K562 (cell line): ENCODE data around the gene FOXN3. TPM values are rescaled to one million over a fixed set of nuclear protein-coding genes. Genes with fewer than 3 reads are reported as not detected.

Experiments used
- ATAC-seq: fragments of 200-7000 bp; cut with Tn5 transposase; 3 replicates; pipeline ENCODE4 v1.9.1; 2020; ENCODE audit warnings: moderate library complexity
- BruUV-seq: library from RNA; stranded (reverse); fragments of 400-500 nt; replicated peaks from 2 replicates; lab custom pipeline; 2021; lab: Mats Ljungman, UMichigan
- CTCF ChIA-PET: fragments of 300-600 bp; formaldehyde crosslinking; extraction: SDS; loops from one replicate; lab custom pipeline; 2021; ENCODE audit warnings: low intra/inter-chr PET ratio; lab: Yijun Ruan, JAX
- POLR2A ChIA-PET: fragments of 300-600, 350-650 bp; sonication (Branson Sonifier 250); formaldehyde crosslinking; extraction: SDS; loops from one replicate; lab custom pipeline; 2021; ENCODE audit warnings: antibody characterized with exemption, inconsistent platforms; lab: Yijun Ruan, JAX
- DNase-seq, 4 experiments: peaks; one replicate each; pipeline versions ENCODE4 v3.0.0 to v3.0.0-alpha.2; 2011 to 2018; ENCODE audit warnings: low spot score in 3 of 4, mixed read lengths in 3 of 4; ENCODE audit errors: extremely low read depth in 1 of 4
- FAIRE-seq: peaks from 2 replicates; lab custom pipeline; 2011; peaks lifted over from hg19 to GRCh38; lab: Jason Lieb, UNC
- H2AFZ ChIP-seq: 2 replicates; pipeline ENCODE4 v1.6.0; 2011; ENCODE audit warnings: low read depth, low read length, control low read depth, inconsistent platforms
- H3K27ac ChIP-seq: fragments of 200-600 bp; 3 replicates; pipeline ENCODE4 v1.8.0; 2011; ENCODE audit warnings: low read depth, mild to moderate bottlenecking, control low read depth, inconsistent platforms, low read length, moderate library complexity, mixed read lengths; ENCODE audit errors: extremely low read depth
- H3K27me3 ChIP-seq, 2 experiments: fragments of 300-600 bp in 1 of 2; 2 replicates in 1 of 2; 3 replicates in 1 of 2; pipeline versions ENCODE4 v1.6.0 to v1.8.0; 2011; ENCODE audit warnings: inconsistent platforms in 2 of 2, low read length in 2 of 2, mild to moderate bottlenecking in 1 of 2, mixed read lengths in 1 of 2, moderate library complexity in 1 of 2; ENCODE audit not compliant: control insufficient read depth in 2 of 2, insufficient read depth in 2 of 2
- H3K36me3 ChIP-seq: fragments of 300-600 bp; 3 replicates; pipeline ENCODE4 v1.8.0; 2011; ENCODE audit warnings: mild to moderate bottlenecking, low read length, inconsistent platforms; ENCODE audit not compliant: control insufficient read depth, insufficient read depth
- H3K4me1 ChIP-seq, 2 experiments: fragments of 200-600 bp in 1 of 2; replicated peaks in 1 of 2; 2 replicates in 1 of 2; 3 replicates in 1 of 2; pipeline versions ENCODE4 v1.5.1 to v1.8.0; 2011; ENCODE audit warnings: inconsistent platforms in 2 of 2, low read length in 2 of 2, mild to moderate bottlenecking in 1 of 2, mixed read lengths in 1 of 2, moderate library complexity in 1 of 2; ENCODE audit not compliant: control insufficient read depth in 2 of 2, insufficient read depth in 2 of 2
- H3K4me2 ChIP-seq: 2 replicates; pipeline ENCODE4 v1.6.1; 2011; ENCODE audit warnings: low read length, control low read depth, inconsistent platforms, mixed read lengths; ENCODE audit not compliant: insufficient read depth
- H3K4me3 ChIP-seq: fragments of 200-600 bp; sonication (generic), shearing (Covaris generic); 2 replicates; pipeline ENCODE4 v1.5.1; 2016; ENCODE audit warnings: control low read depth, inconsistent platforms
- H3K79me2 ChIP-seq: fragments of 200-600 bp; 3 replicates; pipeline ENCODE4 v1.8.0; 2011; ENCODE audit warnings: low read length, inconsistent platforms; ENCODE audit not compliant: control insufficient read depth, insufficient read depth
- H3K9ac ChIP-seq, 2 experiments: 2 replicates each; pipeline versions ENCODE4 v1.6.0 to v1.6.1; 2011; ENCODE audit warnings: low read depth in 2 of 2, low read length in 2 of 2, control low read depth in 1 of 2, inconsistent platforms in 1 of 2, mild to moderate bottlenecking in 1 of 2, mixed read lengths in 1 of 2; ENCODE audit not compliant: insufficient read depth in 1 of 2
- H3K9me1 ChIP-seq: one replicate; pipeline ENCODE4 v1.6.0; 2011; ENCODE audit warnings: inconsistent platforms, mild to moderate bottlenecking, low read length, moderate library complexity; ENCODE audit not compliant: control insufficient read depth, insufficient read depth
- H3K9me3 ChIP-seq: replicated peaks from 2 replicates; pipeline ENCODE4 v1.5.1; 2011; ENCODE audit warnings: low read depth, low read length, inconsistent platforms; ENCODE audit not compliant: control insufficient read depth, insufficient read depth
- H4K20me1 ChIP-seq: replicated peaks from 2 replicates; pipeline ENCODE4 v1.6.1; 2011; ENCODE audit warnings: low read length, inconsistent platforms, mixed read lengths; ENCODE audit not compliant: control insufficient read depth, insufficient read depth
- ATF4 ChIP-seq: fragments of 450-650 bp; formaldehyde crosslinking; IDR thresholded peaks from 2 replicates; pipeline ENCODE4 v1.4.0; 2022; ENCODE audit warnings: mild to moderate bottlenecking, moderate library complexity
- CTBP1 ChIP-seq: fragments of 450-650 bp; IDR thresholded peaks from 2 replicates; pipeline ENCODE4 v1.6.1; 2016; ENCODE audit warnings: borderline replicate concordance
- CTCFL ChIP-seq: IDR thresholded peaks from 2 replicates; pipeline ENCODE4 v1.6.1; 2011; ENCODE audit warnings: borderline replicate concordance, low read depth, mild to moderate bottlenecking, moderate library complexity, low read length; ENCODE audit not compliant: insufficient read depth, poor library complexity, severe bottlenecking
- DMBX1 ChIP-seq: fragments of 250-450 bp; sonication (Bioruptor Pico); IDR thresholded peaks from 2 replicates; pipeline ENCODE4 v1.8.0; 2022; ENCODE audit warnings: inconsistent platforms, mild to moderate bottlenecking, moderate library complexity, borderline replicate concordance
- HDAC1 ChIP-seq, 2 experiments: fragments of 450-650 bp; IDR thresholded peaks; 2 replicates each; pipeline ENCODE4 v1.6.1; 2016 to 2017; ENCODE audit warnings: inconsistent platforms in 1 of 2, mild to moderate bottlenecking in 1 of 2, moderate library complexity in 1 of 2
- MCM7 ChIP-seq, 2 experiments: fragments of 450-650 bp; IDR thresholded peaks; 2 replicates each; pipeline ENCODE4 v1.6.1; 2016 to 2018
- PATZ1 ChIP-seq: fragments of 250-450 bp; sonication (Bioruptor Pico); IDR thresholded peaks from 2 replicates; pipeline ENCODE4 v1.5.0; 2020; ENCODE audit warnings: mild to moderate bottlenecking, borderline replicate concordance
- RNF219 ChIP-seq: fragments of 250-450 bp; sonication (Bioruptor Pico); IDR thresholded peaks from 2 replicates; pipeline ENCODE4 v1.5.0; 2022; ENCODE audit warnings: mild to moderate bottlenecking
- ZFP91 ChIP-seq: sonication (generic); formaldehyde crosslinking; IDR thresholded peaks from 2 replicates; pipeline ENCODE4 v1.8.0; 2022; ENCODE audit warnings: mild to moderate bottlenecking, missing genetic modification reagents
- ZKSCAN8 ChIP-seq: fragments of 200-800 bp; sonication (Bioruptor generic); IDR thresholded peaks from 2 replicates; pipeline ENCODE4 v1.6.1; 2016; ENCODE audit warnings: missing genetic modification characterization, missing compliant biosample characterization
- ZNF511 ChIP-seq: sonication (generic); formaldehyde crosslinking; IDR thresholded peaks from 2 replicates; pipeline ENCODE4 v1.8.0; 2022; ENCODE audit warnings: mild to moderate bottlenecking, missing genetic modification reagents
- WGBS: fragments of 100-300 bp; shearing (Covaris generic); methylation state at CpG from one replicate; pipeline ENCODE4 v1.1.6; 2016; ENCODE audit warnings: low coverage, mixed read lengths; ENCODE audit not compliant: insufficient coverage; ENCODE audit errors: missing lambda C conversion rate; 5-methylcytosine and 5-hydroxymethylcytosine counted together
- in situ Hi-C: fragments of 300-500 bp; cut with MboI; formaldehyde crosslinking; loops from 4 replicates; pipeline ENCODE4 v1.15.0; 2018; ENCODE audit warnings: inconsistent platforms, mixed read lengths
- intact Hi-C: fragments of 100-400 bp; cut with micrococcal nuclease; formaldehyde crosslinking; loops from 2 replicates; pipeline ENCODE4 v1.14.2; 2022
- polyA plus RNA-seq, 8 experiments: library from polyadenylated mRNA; depleted of rRNA in 4 of 8; stranded (reverse) in 5 of 8; unstranded in 3 of 8; fragments of >200 nt; fragmentation: Nextera tagmentation in 2 of 8; fragmentation: Illumina TruSeq in 1 of 8; extraction: Ambion mirVana in 2 of 8; extraction: Trizol in 1 of 8; gene quantifications; 2 replicates each; pipeline versions ENCODE4 v1.2.1 to v1.2.3, GENCODE V29; 2011 to 2014; ENCODE audit warnings: inconsistent platforms in 1 of 8, missing spikeins in 1 of 8
- total RNA-seq, 7 experiments: library from RNA; depleted of rRNA in 6 of 7; stranded (reverse); fragments of >200 nt in 6 of 7; fragmentation: Illumina TruSeq in 2 of 7; extraction: Trizol in 2 of 7; gene quantifications; 2 replicates each; pipeline versions ENCODE4 v1.2.1 to v1.2.3, GENCODE V29; 2011 to 2021; ENCODE audit warnings: low replicate concordance in 1 of 7

Gene FOXN3
- total and polyA plus RNA-seq, 9 of the 15 experiments (the other 6 are each of a cell fraction or from before 2014, with no cell fraction given) = 0.07 to 1.3 (median 0.40) TPM

- intact Hi-C loops (no loop called here), in situ Hi-C loops (no loop called here)
- DNase-seq (no peak), ATAC-seq (no peak), FAIRE-seq (no peak)
- Histone ChIP-seq H3K4me1 (no peaks in the 10 kb centered on the region), H3K9me3 (no peaks in the 10 kb centered on the region), H3K4me2 (no peak overlapping the region), H2AFZ (no peak overlapping the region), H3K27me3 (peaks cover 2 to 22% of the 10 kb centered on the region in 2 experiments; a peak in 2 of 5 replicates), H4K20me1 (no peaks in the 10 kb centered on the region), H3K27ac (no peak overlapping the region), H3K9ac (no peak overlapping the region), H3K4me3 (no peak overlapping the region), H3K9me1 (no peaks in the 10 kb centered on the region), H3K36me3 (no peaks in the 10 kb centered on the region), H3K79me2 (no peaks in the 10 kb centered on the region)
- ChIA-PET CTCF (no interaction called here), POLR2A (no interaction called here)
- BruUV-seq = no TSS peak
- WGBS = 0% methylated on average over 15 of the region's 15 CpGs
- TF ChIP-seq HDAC1 (IDR thresholded peaks at IDR 0.05) (no peak), ATF4 (CRISPR knock-in tag) (no peak), ZKSCAN8 (no peak), DMBX1 (no peak), CTBP1 (no peak), ZFP91 (no peak), PATZ1 (CRISPR knock-in tag) (no peak), CTCFL (no peak), MCM7 (IDR thresholded peaks at IDR 0.05) (no peak), RNF219 (no peak), ZNF511 (CRISPR knock-in tag) (no peak)
Observed at GRCh38 chr14:89231426-89232113, 185.5 kb downstream of the FOXN3 start.
